Stimulated activated CD4-positive, alpha-beta T cell treated with anti-CD3 and anti-CD28 coated beads, Interleukin-12 subunit alpha, Interleukin-12 subunit beta, amount 100 ng/mL, for 24 hours (primary cell): Measurements from ENCODE around the gene PI4K2B.
"Not testable (repeated sequence)": the region's sequence is repeated elsewhere in the genome, so short reads cannot be mapped to it uniquely, and the experiment has no call there.

ENCODE experiments used
- DNase-seq, 2 experiments: peaks; one replicate each; pipeline ENCODE4 v3.0.0-alpha.2; 2020; ENCODE audit warnings: low read depth in 2 of 2

Gene PI4K2B

GRCh38 chr4:25242195-25242594 lies 8.4 kb downstream of the PI4K2B start:
- not testable (repeated sequence) for DNase-seq

- no peak for DNase-seq
These were observed 11.3 kb downstream of the PI4K2B start for GRCh38 chr4:25245181-25245580.

GRCh38 chr4:25246680-25247611 lies 13.1 kb downstream of the PI4K2B start:
- DNase-seq, result no peak

GRCh38 chr4:25248875-25249274 lies 15.0 kb downstream of the PI4K2B start:
- DNase-seq, result not testable (repeated sequence)

- not testable (repeated sequence) for DNase-seq
These were observed 15.7 kb downstream of the PI4K2B start for GRCh38 chr4:25249494-25249893.

- DNase-seq, result no peak
These were observed 18.6 kb downstream of the PI4K2B start for GRCh38 chr4:25252230-25253070.

GRCh38 chr4:25253071-25253445 lies 19.2 kb downstream of the PI4K2B start:
- DNase-seq, result no peak

GRCh38 chr4:25253786-25254185 lies 20.0 kb downstream of the PI4K2B start:
- not testable (repeated sequence) for DNase-seq

GRCh38 chr4:25258980-25259578 lies 25.2 kb downstream of the PI4K2B start:
- DNase-seq, result no peak

GRCh38 chr4:25271866-25272265 lies 38.0 kb downstream of the PI4K2B start:
- DNase-seq, result no peak

GRCh38 chr4:25280210-25280609 lies 46.4 kb downstream of the PI4K2B start:
- DNase-seq, result no peak

- DNase-seq, result no peak
These were observed 50.1 kb downstream of the PI4K2B start for GRCh38 chr4:25283948-25284347.

- DNase-seq, result no peak
These were observed 50.6 kb downstream of the PI4K2B start for GRCh38 chr4:25284466-25284865.

- no peak for DNase-seq
These were observed 56.7 kb downstream of the PI4K2B start for GRCh38 chr4:25290490-25291067.

GRCh38 chr4:25291158-25291733 lies 57.4 kb downstream of the PI4K2B start:
- DNase-seq, result no peak

GRCh38 chr4:25297528-25298242 lies 63.9 kb downstream of the PI4K2B start:
- no peak for DNase-seq

GRCh38 chr4:25299476-25300203 lies 65.8 kb downstream of the PI4K2B start:
- no peak for DNase-seq

GRCh38 chr4:25301471-25301870 lies 67.6 kb downstream of the PI4K2B start:
- no peak for DNase-seq

GRCh38 chr4:25302626-25303025 lies 68.8 kb downstream of the PI4K2B start:
- DNase-seq, result no peak

- no peak for DNase-seq
These were observed 69.7 kb downstream of the PI4K2B start for GRCh38 chr4:25303578-25303977.
